DMS53 treated with DMSO at 0.1 percent for 48 hours (cell line): ENCODE measurements around the gene ASPDH.
"Not testable (repeated sequence)": the region's sequence is repeated elsewhere in the genome, so short reads cannot be mapped to it uniquely, and the experiment has no call there.

ENCODE experiments used
- DNase-seq: peaks from one replicate; lab custom pipeline; 2025; ENCODE audit not compliant: unreplicated experiment; lab: John Stamatoyannopoulos, UW

The ASPDH gene

GRCh38 chr19:50480281-50481111 lies 33.2 kb downstream of the ASPDH start:
- DNase-seq: no peak

GRCh38 chr19:50479761-50480251 lies 33.9 kb downstream of the ASPDH start:
- DNase-seq: no peak

DNA sequence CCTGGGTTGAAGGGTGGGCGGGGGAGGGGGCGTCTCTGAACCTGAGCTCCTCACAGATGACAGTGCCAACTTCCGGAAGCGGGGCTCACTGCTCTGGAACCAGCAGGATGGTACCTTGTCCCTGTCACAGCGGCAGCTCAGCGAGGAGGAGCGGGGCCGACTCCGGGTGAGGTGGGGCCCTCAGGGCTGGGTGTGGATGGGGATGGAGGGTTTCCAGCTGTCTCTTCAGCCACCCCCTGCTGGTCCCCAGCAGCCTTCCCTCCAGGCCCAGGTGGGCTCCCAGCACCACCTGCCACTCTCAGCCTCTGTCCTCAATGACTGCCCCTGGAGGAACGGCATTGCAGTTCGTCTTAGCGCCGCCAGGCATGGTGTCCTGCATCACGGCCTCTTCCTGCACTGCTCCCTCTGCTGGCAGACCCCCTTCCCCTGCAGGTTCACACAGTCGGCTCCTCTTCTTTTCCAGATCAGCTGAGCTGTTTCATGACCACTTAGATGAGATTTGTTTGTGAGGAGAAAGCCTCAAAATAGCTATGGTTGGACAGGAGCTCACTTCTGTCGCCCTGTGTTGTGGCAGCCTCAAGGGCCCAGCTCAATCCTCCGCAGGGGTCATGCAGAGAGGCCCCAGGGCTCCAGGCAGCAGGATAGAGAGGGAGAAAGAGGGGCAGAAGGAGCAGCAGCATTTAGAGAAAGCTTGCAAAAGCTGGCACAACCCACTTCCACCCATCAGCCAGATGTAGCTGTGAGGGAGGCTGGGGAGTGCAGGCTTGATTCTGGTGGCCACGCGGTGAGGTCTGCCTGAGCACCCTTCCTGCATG lies 34.6 kb downstream of the ASPDH start:
- no peak for DNase-seq

GRCh38 chr19:50477751-50478515 lies 35.8 kb downstream of the ASPDH start:
- no peak for DNase-seq

GRCh38 chr19:50476907-50477238 lies 36.8 kb downstream of the ASPDH start:
- DNase-seq: no peak

GRCh38 chr19:50476224-50476906 lies 37.3 kb downstream of the ASPDH start, which contains the start of the genes EMC10 and GARIN5A:
Gene EMC10 (plus strand): TSS chr19:50476507. CDS start chr19:50476545, 38 bp downstream.
Gene GARIN5A (minus strand): TSS chr19:50476848. CDS start chr19:50476388, 460 bp downstream.
- DNase-seq: peak; percentile 58

GRCh38 chr19:50475736-50476223 lies 37.9 kb downstream of the ASPDH start:
- DNase-seq: no peak

GRCh38 chr19:50475101-50475568 lies 38.6 kb downstream of the ASPDH start:
- DNase-seq: no peak

- DNase-seq: not testable (repeated sequence)
Observed at GRCh38 chr19:50473336-50473735, 40.4 kb downstream of the ASPDH start.

GRCh38 chr19:50468818-50469217 lies 44.9 kb downstream of the ASPDH start:
- no peak for DNase-seq

GRCh38 chr19:50467566-50467965 lies 46.1 kb downstream of the ASPDH start:
- no peak for DNase-seq

DNA sequence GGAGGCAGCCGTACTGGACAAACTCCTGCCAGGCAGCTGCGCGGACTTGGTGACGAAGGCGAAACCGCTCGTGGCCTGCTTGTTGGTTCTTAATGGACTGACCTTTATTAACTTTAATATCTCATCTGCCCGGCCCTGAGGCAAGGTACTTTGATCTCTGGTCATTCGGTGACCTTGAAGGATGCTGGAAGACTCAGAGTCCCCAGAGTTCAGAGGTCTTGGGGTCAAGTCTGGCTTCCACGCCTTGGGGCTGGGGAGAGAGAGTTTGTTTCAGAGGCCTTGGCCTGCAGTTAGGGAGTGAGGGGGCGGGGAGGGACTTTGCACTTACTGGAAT lies 47.0 kb downstream of the ASPDH start:
- no peak for DNase-seq

DNA sequence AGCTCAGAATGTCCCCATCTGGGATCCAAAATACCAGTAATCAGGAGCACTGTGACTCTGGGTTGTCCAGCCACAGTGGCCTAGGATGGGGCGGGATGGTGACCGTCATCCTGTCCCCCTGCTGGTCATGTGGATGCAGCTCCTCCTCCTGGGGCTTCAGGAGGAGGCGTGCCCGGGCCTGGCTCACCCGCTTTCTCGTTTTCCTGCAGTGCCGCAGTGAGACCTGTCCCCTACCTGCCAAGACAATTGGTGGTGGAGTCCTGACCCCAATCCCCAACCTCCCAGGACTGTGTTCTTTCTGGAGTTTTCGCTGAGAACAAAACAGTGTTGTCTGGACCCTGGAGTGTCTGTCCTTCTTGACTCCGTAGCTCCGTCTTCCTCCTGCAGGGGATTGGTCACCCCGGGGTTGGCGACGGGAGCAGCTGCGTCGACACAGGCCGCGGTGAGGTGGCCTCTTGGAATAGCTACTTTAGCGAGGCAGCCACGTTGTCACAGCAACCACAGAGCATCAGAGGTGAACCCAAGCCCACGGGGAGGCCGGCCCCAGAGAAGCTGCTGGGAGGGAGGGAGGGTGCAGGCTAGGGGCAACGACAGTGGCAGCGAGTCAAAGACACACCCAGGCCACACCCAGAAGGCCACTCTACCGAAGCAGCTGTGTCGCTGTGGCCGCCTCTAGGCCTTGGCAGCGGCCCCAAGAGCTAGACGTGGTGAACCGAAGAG lies 47.6 kb downstream of the ASPDH start:
- no peak for DNase-seq

DNA sequence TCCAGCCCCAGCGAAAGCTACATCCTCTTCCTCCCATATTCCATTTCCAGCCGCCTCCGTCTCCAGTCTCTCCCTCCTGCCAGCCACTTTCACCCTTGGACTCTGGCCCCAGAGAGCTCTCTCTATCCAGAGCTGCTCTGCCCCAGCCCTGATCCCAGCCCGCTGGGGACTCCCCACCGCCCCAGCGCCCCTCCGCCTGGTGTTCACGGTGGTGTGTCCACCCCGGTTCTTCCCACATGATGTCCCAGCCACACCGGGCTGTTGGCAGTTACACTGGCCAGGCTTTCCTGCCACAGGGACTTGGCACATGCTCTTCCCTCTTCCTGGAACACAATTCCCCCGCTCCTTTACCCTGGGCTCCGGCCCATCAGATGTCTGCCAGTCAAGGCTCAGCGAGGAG lies 48.7 kb downstream of the ASPDH start:
- DNase-seq: no peak

DNA sequence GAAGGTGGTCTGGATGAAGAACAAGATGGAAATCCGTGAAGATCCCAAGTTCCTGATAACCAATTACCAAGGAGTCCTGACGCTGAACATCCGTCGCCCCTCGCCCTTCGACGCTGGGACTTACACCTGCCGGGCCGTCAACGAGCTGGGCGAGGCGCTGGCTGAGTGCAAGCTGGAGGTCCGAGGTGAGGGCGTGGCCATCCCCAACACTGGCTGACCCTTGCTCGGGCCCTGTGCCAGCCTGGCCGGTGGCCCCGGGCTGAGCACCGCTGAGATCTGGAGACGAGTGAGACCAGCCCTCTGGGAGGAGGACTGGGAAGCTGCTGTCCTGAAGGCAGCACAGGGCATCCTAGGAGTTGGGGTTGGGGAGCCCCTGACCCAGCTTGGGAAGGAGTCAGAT lies 49.4 kb downstream of the ASPDH start:
- no peak for DNase-seq

DNA sequence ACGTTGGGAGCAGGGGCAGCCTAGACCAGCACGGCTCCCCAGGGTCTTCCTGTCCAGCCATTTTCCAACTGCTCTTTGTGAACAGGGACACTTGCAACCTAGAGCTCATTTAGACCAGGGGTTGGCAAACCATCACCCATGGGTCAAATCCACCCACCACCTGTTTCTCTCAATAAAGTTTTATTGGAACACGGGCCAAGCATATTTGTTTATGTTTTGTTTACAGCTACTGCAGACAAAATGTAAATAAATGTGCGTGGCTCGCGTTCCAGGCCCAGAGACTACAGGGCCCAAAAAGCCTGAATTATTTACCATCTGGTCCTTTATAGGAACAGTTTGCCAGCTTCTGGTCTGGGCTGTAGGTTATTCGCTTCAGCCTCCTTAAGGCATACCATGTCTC lies 50.7 kb downstream of the ASPDH start:
- no peak for DNase-seq
